ENCODE measurements around the gene KLHL29. TPM values are rescaled to one million over a fixed set of nuclear protein-coding genes. Genes with fewer than 3 reads are reported as not detected.

The KLHL29 gene
- total RNA-seq, 2 donors from 2014 or later = 2.0 to 4.2 TPM

GRCh38 chr2:23414871-23415270 lies 29.9 kb downstream of the KLHL29 start:
- no peak overlapping the region for H3K4me3 ChIP-seq
- DNase-seq (ENCODE audit: low spot score) = no peak
- H3K27me3 ChIP-seq = no peaks in the 10 kb centered on the region
- H3K27ac ChIP-seq = no peak overlapping the region
- H3K4me1 ChIP-seq = no peaks in the 10 kb centered on the region
- TF ChIP-seq CTCF (IDR thresholded peaks at IDR 0.05) = no peak
- no peaks in the 10 kb centered on the region for H3K9me3 ChIP-seq
- no peaks in the 10 kb centered on the region for H3K36me3 ChIP-seq

- H3K27ac ChIP-seq = no peak overlapping the region
- H3K36me3 ChIP-seq = no peaks in the 10 kb centered on the region
- no peaks in the 10 kb centered on the region for H3K4me1 ChIP-seq
- no peaks in the 10 kb centered on the region for H3K27me3 ChIP-seq
- H3K9me3 ChIP-seq = no peaks in the 10 kb centered on the region
- no peak overlapping the region for H3K4me3 ChIP-seq
- no peak for DNase-seq (ENCODE audit: low spot score)
- TF ChIP-seq CTCF (IDR thresholded peaks at IDR 0.05) = no peak
Measured at GRCh38 chr2:23417310-23417709, 32.3 kb downstream of the KLHL29 start.

- no peak for DNase-seq (ENCODE audit: low spot score)
- no peak overlapping the region for H3K4me3 ChIP-seq
- no peaks in the 10 kb centered on the region for H3K9me3 ChIP-seq
- TF ChIP-seq CTCF (IDR thresholded peaks at IDR 0.05) = no peak
- no peaks in the 10 kb centered on the region for H3K27me3 ChIP-seq
- H3K36me3 ChIP-seq = no peaks in the 10 kb centered on the region
- H3K4me1 ChIP-seq = no peaks in the 10 kb centered on the region
- no peak overlapping the region for H3K27ac ChIP-seq
Measured at GRCh38 chr2:23418056-23418455, 33.1 kb downstream of the KLHL29 start.

DNA sequence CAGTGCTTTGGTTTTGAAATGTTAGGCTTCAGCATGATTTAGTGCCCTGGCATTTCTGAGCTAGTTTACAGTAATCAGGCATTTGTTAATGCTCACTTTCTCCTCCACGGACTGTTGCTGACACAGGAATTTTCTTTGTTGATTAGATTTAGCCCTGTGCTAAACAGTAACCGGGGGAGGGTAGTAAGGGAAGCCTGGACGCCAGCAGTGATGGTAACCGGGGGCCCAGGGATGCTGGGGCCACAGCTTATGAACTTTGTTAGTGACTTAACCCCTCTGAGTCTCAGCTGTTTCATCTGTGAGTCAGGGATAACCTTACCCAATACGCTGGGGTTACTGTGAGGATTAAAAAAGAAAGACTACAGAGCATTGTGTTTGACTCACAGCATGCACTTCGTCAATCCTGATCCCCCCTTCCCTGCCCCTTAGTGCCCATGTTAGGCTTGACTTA lies 33.5 kb downstream of the KLHL29 start:
- Histone ChIP-seq H3K4me1 (no peaks in the 10 kb centered on the region), H3K36me3 (no peaks in the 10 kb centered on the region), H3K27ac (no peak overlapping the region), H3K27me3 (no peaks in the 10 kb centered on the region), H3K4me3 (no peak overlapping the region), H3K9me3 (no peaks in the 10 kb centered on the region)
- no peak for TF ChIP-seq CTCF (IDR thresholded peaks at IDR 0.05)
- no peak for DNase-seq (ENCODE audit: low spot score)

DNA sequence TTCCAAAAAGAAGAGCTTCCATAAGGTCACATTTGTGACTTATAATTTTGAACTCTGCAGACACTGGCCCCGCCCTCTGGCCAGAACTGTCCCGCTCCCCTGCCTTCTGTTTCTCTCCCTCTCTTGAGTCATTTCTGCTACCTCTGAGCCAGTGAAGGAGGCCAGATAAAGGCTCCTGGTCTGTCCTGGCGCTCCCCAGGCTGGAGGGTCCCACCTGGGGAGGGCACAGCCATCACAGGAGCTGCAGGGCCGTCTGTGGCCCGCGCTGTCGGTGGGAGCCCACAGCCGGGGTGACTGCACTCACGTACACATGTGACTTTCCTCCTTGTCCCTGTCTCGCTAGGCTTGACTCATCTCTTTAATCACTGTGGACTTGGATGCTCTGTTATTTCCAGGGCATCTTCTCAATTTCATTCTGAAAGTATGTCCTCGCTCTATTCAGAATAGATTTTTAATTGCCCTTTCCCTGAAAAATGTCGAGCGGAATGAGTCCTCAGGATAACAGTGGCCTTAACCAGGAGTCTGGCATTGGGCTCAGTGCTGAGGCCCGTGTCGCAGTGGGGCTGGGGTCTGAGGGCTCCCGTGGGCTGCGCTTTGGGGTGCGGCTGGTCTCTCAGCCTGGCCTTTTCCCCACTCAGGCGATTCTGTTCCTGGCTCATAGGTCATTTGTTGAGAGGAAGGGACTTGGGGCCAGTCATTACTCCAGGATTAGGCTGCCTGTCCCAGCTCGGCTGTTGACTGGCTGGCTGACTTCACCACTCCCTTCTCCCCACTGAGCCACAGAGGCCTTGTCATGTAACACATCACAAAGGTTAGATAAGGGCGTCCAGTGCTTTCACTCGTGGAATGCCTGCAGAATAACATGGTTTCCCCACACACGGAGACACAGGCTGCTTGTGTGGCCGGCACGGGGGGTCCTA lies 34.5 kb downstream of the KLHL29 start:
- Histone ChIP-seq H3K9me3 (no peaks in the 10 kb centered on the region), H3K4me1 (no peaks in the 10 kb centered on the region), H3K36me3 (no peaks in the 10 kb centered on the region), H3K27ac (no peak overlapping the region), H3K27me3 (no peaks in the 10 kb centered on the region), H3K4me3 (no peak overlapping the region)
- TF ChIP-seq CTCF (IDR thresholded peaks at IDR 0.05) = no peak
- no peak for DNase-seq (ENCODE audit: low spot score)
